HepG2 (cell line): Measurements from ENCODE around the gene KLHL33. TPM values are rescaled to one million over a fixed set of nuclear protein-coding genes. Genes with fewer than 3 reads are reported as not detected.

Source experiments
- ATRX ChIP-seq: sonication (generic); formaldehyde crosslinking; IDR thresholded peaks from 2 replicates; pipeline ENCODE4 v1.4.0; 2020; ENCODE audit warnings: missing genetic modification reagents, borderline replicate concordance
- DNMT1 ChIP-seq: sonication (generic); formaldehyde crosslinking; IDR thresholded peaks from 2 replicates; pipeline ENCODE4 v1.5.1; 2020; ENCODE audit warnings: mild to moderate bottlenecking, missing genetic modification reagents
- FOSL2 ChIP-seq: sonication (generic); formaldehyde crosslinking; IDR thresholded peaks from 2 replicates; pipeline ENCODE4 v1.4.0; 2020; ENCODE audit warnings: missing genetic modification reagents
- HNF1B ChIP-seq: sonication (generic); formaldehyde crosslinking; IDR thresholded peaks from 2 replicates; pipeline ENCODE4 v1.5.1; 2020; ENCODE audit warnings: mild to moderate bottlenecking, moderate library complexity, missing genetic modification reagents
- KLF6 ChIP-seq: IDR thresholded peaks from 2 replicates; pipeline ENCODE4 v1.8.0; 2016; ENCODE audit warnings: missing biosample characterization, missing genetic modification reagents
- MAX ChIP-seq: IDR thresholded peaks from 2 replicates; pipeline ENCODE4 v1.6.1; 2012; ENCODE audit warnings: inconsistent platforms
- PPARG ChIP-seq: conservative IDR thresholded peaks from 2 replicates; pipeline ENCODE4 v1.6.1; 2016; ENCODE audit warnings: missing biosample characterization, missing genetic modification reagents
- SNAI1 ChIP-seq: sonication (generic); formaldehyde crosslinking; IDR thresholded peaks from 2 replicates; pipeline ENCODE4 v1.5.0; 2020; ENCODE audit warnings: mild to moderate bottlenecking, missing genetic modification reagents, borderline replicate concordance
- TRAFD1 ChIP-seq: sonication (generic); formaldehyde crosslinking; IDR thresholded peaks from 2 replicates; pipeline ENCODE4 v1.5.1; 2020; ENCODE audit warnings: missing genetic modification reagents, mild to moderate bottlenecking, borderline replicate concordance
- U2AF2 ChIP-seq: fragments of 200-400 bp; formaldehyde crosslinking; IDR thresholded peaks from 2 replicates; pipeline ENCODE4 v1.6.1; 2017; ENCODE audit warnings: low read depth, mild to moderate bottlenecking, low read length
- ZFP91 ChIP-seq: sonication (generic); formaldehyde crosslinking; IDR thresholded peaks from 2 replicates; pipeline ENCODE4 v1.9.0; 2022; ENCODE audit warnings: missing genetic modification reagents, mild to moderate bottlenecking, borderline replicate concordance
- ZKSCAN8 ChIP-seq: IDR thresholded peaks from 2 replicates; pipeline ENCODE4 v1.6.1; 2016; ENCODE audit warnings: borderline replicate concordance, missing genetic modification reagents, missing compliant biosample characterization
- ZNF17 ChIP-seq: sonication (generic); formaldehyde crosslinking; IDR thresholded peaks from 2 replicates; pipeline ENCODE4 v1.5.0; 2020; ENCODE audit warnings: mild to moderate bottlenecking, missing genetic modification reagents
- ZNF646 ChIP-seq: sonication (generic); formaldehyde crosslinking; IDR thresholded peaks from 2 replicates; pipeline ENCODE4 v1.9.0; 2021; ENCODE audit warnings: mild to moderate bottlenecking, missing genetic modification reagents
- ZNF704 ChIP-seq: sonication (generic); formaldehyde crosslinking; IDR thresholded peaks from 2 replicates; pipeline ENCODE4 v1.8.1; 2023; ENCODE audit warnings: mild to moderate bottlenecking, inconsistent platforms, moderate library complexity, missing genetic modification reagents, borderline replicate concordance
- ZNF724P ChIP-seq: sonication (generic); formaldehyde crosslinking; IDR thresholded peaks from 2 replicates; pipeline ENCODE4 v1.8.0; 2022; ENCODE audit warnings: missing genetic modification reagents, borderline replicate concordance
- ZSCAN21 ChIP-seq: sonication (generic); formaldehyde crosslinking; IDR thresholded peaks from 2 replicates; pipeline ENCODE4 v1.8.0; 2022; ENCODE audit warnings: mild to moderate bottlenecking, missing genetic modification reagents, moderate library complexity, borderline replicate concordance
- polyA plus RNA-seq, 8 experiments: library from polyadenylated mRNA; depleted of rRNA in 3 of 8; stranded (reverse) in 7 of 8; unstranded in 1 of 8; fragments of >200 nt; fragmentation: Illumina TruSeq in 4 of 8; extraction: Trizol in 4 of 8; gene quantifications; 2 replicates each; pipeline versions ENCODE4 v1.2.1 to v1.2.3, GENCODE V29; 2011 to 2016; ENCODE audit warnings: low read depth in 4 of 8, missing spikeins in 1 of 8, mixed read lengths in 1 of 8; ENCODE audit not compliant: insufficient read depth in 1 of 8
- total RNA-seq, 5 experiments: library from RNA; depleted of rRNA; stranded (reverse); fragments of >200 nt; fragmentation: Illumina TruSeq; extraction: Trizol; gene quantifications; 2 replicates each; pipeline ENCODE4 v1.2.3, GENCODE V29; 2016; ENCODE audit warnings: low read depth in 1 of 5

KLHL33 gene
- total and polyA plus RNA-seq, 2 of the 13 experiments (the other 11 are each of a cell fraction or from before 2014, with no cell fraction given): not detected

- TF ChIP-seq FOSL2 (CRISPR knock-in tag) (peak; percentile 5; the same call in 1 of the 2 replicates), ZNF704 (CRISPR knock-in tag) (no peak), ZNF17 (CRISPR knock-in tag) (no peak), KLF6 (CRISPR knock-in tag) (no peak), ZFP91 (CRISPR knock-in tag) (no peak), ZSCAN21 (CRISPR knock-in tag) (no peak), PPARG (CRISPR knock-in tag) (0 out of 2 replicates have a peak, but pooled peaks have one; percentile 41), DNMT1 (CRISPR knock-in tag) (no peak), U2AF2 (no peak), MAX (no peak), HNF1B (CRISPR knock-in tag) (no peak), SNAI1 (no peak), TRAFD1 (CRISPR knock-in tag) (0 out of 2 replicates have a peak, but pooled peaks have one; percentile 22), ATRX (CRISPR knock-in tag) (no peak), ZKSCAN8 (CRISPR knock-in tag) (no peak), ZNF724P (no peak), ZNF646 (CRISPR knock-in tag) (no peak)
Observed at GRCh38 chr14:20418501-20418909, 17.5 kb downstream of the KLHL33 start (continued).
